Prostate gland (tissue), 2 donors: ENCODE results near the gene MED20.

Experiments
- CTCF ChIP-seq, 4 experiments: fragments of 200-600 bp in 2 of 4; fragments of 450-650 bp in 2 of 4; sonication (generic) in 2 of 4; IDR thresholded peaks; 1 replicate in 3 of 4; 2 replicates in 1 of 4; pipeline ENCODE4 v1.5.1; 2016 to 2019; ENCODE audit warnings: antibody characterized with exemption in 4 of 4, mild to moderate bottlenecking in 2 of 4, moderate library complexity in 2 of 4
- POLR2A ChIP-seq: fragments of 450-650 bp; IDR thresholded peaks from one replicate; pipeline ENCODE4 v1.6.1; 2016; ENCODE audit warnings: antibody characterized with exemption, mild to moderate bottlenecking
- POLR2AphosphoS5 ChIP-seq: sonication (generic); formaldehyde crosslinking; IDR thresholded peaks from one replicate; pipeline ENCODE4 v1.6.1; 2017; ENCODE audit warnings: antibody characterized with exemption

GRCh38 chr6:41963371-41963770 lies 42.4 kb upstream of the MED20 start:
- TF ChIP-seq CTCF (IDR thresholded peaks at IDR 0.05): no peak
- no peak for TF ChIP-seq POLR2A
- TF ChIP-seq POLR2AphosphoS5: no peak
